HepG2 (cell line): ENCODE data around the gene CSTF3. TPM values are rescaled to one million over a fixed set of nuclear protein-coding genes. Genes with fewer than 3 reads are reported as not detected.

Experiments
- AHR ChIP-seq: IDR thresholded peaks from 2 replicates; pipeline ENCODE4 v1.6.1; 2018; ENCODE audit warnings: missing genetic modification reagents, missing compliant biosample characterization
- ATF5 ChIP-seq: sonication (generic); formaldehyde crosslinking; IDR thresholded peaks from 2 replicates; pipeline ENCODE4 v1.4.0; 2020; ENCODE audit warnings: mild to moderate bottlenecking, low read depth, missing genetic modification reagents
- CHD2 ChIP-seq: IDR thresholded peaks from 2 replicates; pipeline ENCODE4 v1.6.1; 2011; ENCODE audit warnings: low read depth, low read length, improper control_type of control experiment
- EEA1 ChIP-seq: sonication (generic); formaldehyde crosslinking; IDR thresholded peaks from 2 replicates; pipeline ENCODE4 v1.5.1; 2020; ENCODE audit warnings: mild to moderate bottlenecking, missing genetic modification reagents, borderline replicate concordance
- FIP1L1 ChIP-seq: fragments of 200-400 bp; formaldehyde crosslinking; IDR thresholded peaks from 2 replicates; pipeline ENCODE4 v1.6.1; 2018; ENCODE audit warnings: low read depth, mild to moderate bottlenecking, low read length, moderate library complexity, borderline replicate concordance; ENCODE audit not compliant: insufficient read depth
- FOXO1 ChIP-seq: sonication (generic); formaldehyde crosslinking; IDR thresholded peaks from 2 replicates; pipeline ENCODE4 v1.4.0; 2020; ENCODE audit warnings: missing genetic modification reagents
- HHEX ChIP-seq: IDR thresholded peaks from 2 replicates; pipeline ENCODE4 v1.6.1; 2016; ENCODE audit warnings: control low read depth
- RORA ChIP-seq: sonication (generic); formaldehyde crosslinking; IDR thresholded peaks from 2 replicates; pipeline ENCODE4 v1.5.0; 2020; ENCODE audit warnings: mild to moderate bottlenecking, missing genetic modification reagents, moderate library complexity
- ZNF17 ChIP-seq: sonication (generic); formaldehyde crosslinking; IDR thresholded peaks from 2 replicates; pipeline ENCODE4 v1.5.0; 2020; ENCODE audit warnings: mild to moderate bottlenecking, missing genetic modification reagents
- ZNF333 ChIP-seq: sonication (generic); formaldehyde crosslinking; IDR thresholded peaks from 2 replicates; pipeline ENCODE4 v1.4.0; 2020; ENCODE audit warnings: mild to moderate bottlenecking, missing genetic modification reagents, borderline replicate concordance
- ZNF407 ChIP-seq: sonication (generic); formaldehyde crosslinking; IDR thresholded peaks from one replicate; pipeline ENCODE4 v1.5.1; 2020; ENCODE audit warnings: mild to moderate bottlenecking, missing genetic modification reagents; ENCODE audit errors: not compliant biosample characterization
- ZNF556 ChIP-seq: sonication (generic); formaldehyde crosslinking; IDR thresholded peaks from 2 replicates; pipeline ENCODE4 v1.4.0; 2020; ENCODE audit warnings: mild to moderate bottlenecking, missing genetic modification reagents, borderline replicate concordance
- ZNF678 ChIP-seq: sonication (generic); formaldehyde crosslinking; IDR thresholded peaks from 2 replicates; pipeline ENCODE4 v1.4.0; 2020; ENCODE audit warnings: mild to moderate bottlenecking, missing genetic modification reagents
- ZNF773 ChIP-seq: sonication (generic); formaldehyde crosslinking; IDR thresholded peaks from 2 replicates; pipeline ENCODE4 v1.4.0; 2020; ENCODE audit warnings: missing genetic modification reagents, borderline replicate concordance
- ZNF790 ChIP-seq: sonication (generic); formaldehyde crosslinking; IDR thresholded peaks from 2 replicates; pipeline ENCODE4 v1.8.0; 2022; ENCODE audit warnings: missing genetic modification reagents, mild to moderate bottlenecking, borderline replicate concordance
- polyA plus RNA-seq, 8 experiments: library from polyadenylated mRNA; depleted of rRNA in 3 of 8; stranded (reverse) in 7 of 8; unstranded in 1 of 8; fragments of >200 nt; fragmentation: Illumina TruSeq in 4 of 8; extraction: Trizol in 4 of 8; gene quantifications; 2 replicates each; pipeline versions ENCODE4 v1.2.1 to v1.2.3, GENCODE V29; 2011 to 2016; ENCODE audit warnings: low read depth in 4 of 8, missing spikeins in 1 of 8, mixed read lengths in 1 of 8; ENCODE audit not compliant: insufficient read depth in 1 of 8
- total RNA-seq, 5 experiments: library from RNA; depleted of rRNA; stranded (reverse); fragments of >200 nt; fragmentation: Illumina TruSeq; extraction: Trizol; gene quantifications; 2 replicates each; pipeline ENCODE4 v1.2.3, GENCODE V29; 2016; ENCODE audit warnings: low read depth in 1 of 5
- TF ChIP-seq, protein P1 (sequence below): sonication (generic); formaldehyde crosslinking; IDR thresholded peaks from 2 replicates; pipeline ENCODE4 v1.8.0; 2022; ENCODE audit warnings: mild to moderate bottlenecking, missing genetic modification reagents
- TF ChIP-seq, protein P2 (sequence below): sonication (generic); formaldehyde crosslinking; conservative IDR thresholded peaks from 2 replicates; pipeline ENCODE4 v1.8.0; 2022; ENCODE audit warnings: mild to moderate bottlenecking, moderate library complexity, missing genetic modification reagents

Gene CSTF3
- total and polyA plus RNA-seq, 2 of the 13 experiments (the other 11 are each of a cell fraction or from before 2014, with no cell fraction given), result 21.5 to 43.6 TPM

GRCh38 chr11:33039274-33040032 lies 121.8 kb downstream of the CSTF3 start, which contains the start of gene TCP11L1 (continued):
- TF ChIP-seq, protein P1, sequence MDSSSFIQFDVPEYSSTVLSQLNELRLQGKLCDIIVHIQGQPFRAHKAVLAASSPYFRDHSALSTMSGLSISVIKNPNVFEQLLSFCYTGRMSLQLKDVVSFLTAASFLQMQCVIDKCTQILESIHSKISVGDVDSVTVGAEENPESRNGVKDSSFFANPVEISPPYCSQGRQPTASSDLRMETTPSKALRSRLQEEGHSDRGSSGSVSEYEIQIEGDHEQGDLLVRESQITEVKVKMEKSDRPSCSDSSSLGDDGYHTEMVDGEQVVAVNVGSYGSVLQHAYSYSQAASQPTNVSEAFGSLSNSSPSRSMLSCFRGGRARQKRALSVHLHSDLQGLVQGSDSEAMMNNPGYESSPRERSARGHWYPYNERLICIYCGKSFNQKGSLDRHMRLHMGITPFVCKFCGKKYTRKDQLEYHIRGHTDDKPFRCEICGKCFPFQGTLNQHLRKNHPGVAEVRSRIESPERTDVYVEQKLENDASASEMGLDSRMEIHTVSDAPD (CRISPR knock-in tag), result no peak
- TF ChIP-seq ZNF556 (CRISPR knock-in tag) (peak; percentile 83; the same call in 1 of the 2 replicates), HHEX (CRISPR knock-in tag) (no peak), ATF5 (CRISPR knock-in tag) (0 out of 2 replicates have a peak, but pooled peaks have one; percentile 50), FIP1L1 (no peak), AHR (CRISPR knock-in tag) (no peak), ZNF773 (CRISPR knock-in tag) (no peak), EEA1 (peak; percentile 59; the same call in 1 of the 2 replicates), CHD2 (peak; percentile 39), FOXO1 (CRISPR knock-in tag) (peak; percentile 35), ZNF678 (CRISPR knock-in tag) (no peak), ZNF407 (CRISPR knock-in tag) (peak; percentile 55), RORA (CRISPR knock-in tag) (no peak), ZNF333 (CRISPR knock-in tag) (peak; percentile 66; the same call in 1 of the 2 replicates), ZNF17 (no peak), ZNF790 (CRISPR knock-in tag) (peak; percentile 70)
- TF ChIP-seq, protein P2, sequence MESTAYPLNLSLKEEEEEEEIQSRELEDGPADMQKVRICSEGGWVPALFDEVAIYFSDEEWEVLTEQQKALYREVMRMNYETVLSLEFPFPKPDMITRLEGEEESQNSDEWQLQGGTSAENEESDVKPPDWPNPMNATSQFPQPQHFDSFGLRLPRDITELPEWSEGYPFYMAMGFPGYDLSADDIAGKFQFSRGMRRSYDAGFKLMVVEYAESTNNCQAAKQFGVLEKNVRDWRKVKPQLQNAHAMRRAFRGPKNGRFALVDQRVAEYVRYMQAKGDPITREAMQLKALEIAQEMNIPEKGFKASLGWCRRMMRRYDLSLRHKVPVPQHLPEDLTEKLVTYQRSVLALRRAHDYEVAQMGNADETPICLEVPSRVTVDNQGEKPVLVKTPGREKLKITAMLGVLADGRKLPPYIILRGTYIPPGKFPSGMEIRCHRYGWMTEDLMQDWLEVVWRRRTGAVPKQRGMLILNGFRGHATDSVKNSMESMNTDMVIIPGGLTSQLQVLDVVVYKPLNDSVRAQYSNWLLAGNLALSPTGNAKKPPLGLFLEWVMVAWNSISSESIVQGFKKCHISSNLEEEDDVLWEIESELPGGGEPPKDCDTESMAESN (CRISPR knock-in tag), result peak; percentile 65; the same call in 1 of the 2 replicates
